Neural crest cell (in vitro differentiated cells): Measurements from ENCODE around the gene TLR7. TPM values are rescaled to one million over a fixed set of nuclear protein-coding genes. Genes with fewer than 3 reads are reported as not detected.

Experiments
- DNase-seq: peaks from one replicate; pipeline ENCODE4 v3.0.0; 2021; ENCODE audit warnings: low read depth, mixed read lengths, low spot score
- H3K27ac Mint-ChIP-seq: one replicate; pipeline ENCODE4 v1.8.0; 2021; ENCODE audit warnings: mild to moderate bottlenecking, mixed read lengths; ENCODE audit not compliant: unreplicated experiment
- H3K27me3 Mint-ChIP-seq: 2 replicates; pipeline ENCODE4 v1.8.0; 2021; ENCODE audit warnings: low read depth, mild to moderate bottlenecking, mixed read lengths
- H3K36me3 Mint-ChIP-seq: 2 replicates; pipeline ENCODE4 v1.8.0; 2021; ENCODE audit warnings: low read depth, mild to moderate bottlenecking, mixed read lengths
- H3K4me1 Mint-ChIP-seq: 2 replicates; pipeline ENCODE4 v1.8.0; 2021; ENCODE audit warnings: mixed read lengths
- H3K4me3 Mint-ChIP-seq: one replicate; pipeline ENCODE4 v1.8.0; 2021; ENCODE audit warnings: mild to moderate bottlenecking, mixed read lengths
- H3K9me3 Mint-ChIP-seq: 2 replicates; pipeline ENCODE4 v1.8.0; 2021; ENCODE audit warnings: mixed read lengths
- CTCF ChIP-seq: fragments of 200-600 bp; sonication (generic); conservative IDR thresholded peaks from 2 replicates; pipeline ENCODE4 v1.5.0; 2021; ENCODE audit warnings: antibody characterized with exemption, mild to moderate bottlenecking
- total RNA-seq: library from RNA; stranded (reverse); gene quantifications from 2 replicates; pipeline ENCODE4 v1.2.1, GENCODE V29; 2021

TLR7 gene
- total RNA-seq, 1 donor from 2014 or later, result not detected

- no peaks in the 10 kb centered on the region for H3K9me3 Mint-ChIP-seq
- peaks cover 17% of the 10 kb centered on the region for H3K36me3 Mint-ChIP-seq
- no peaks in the 10 kb centered on the region for H3K27me3 Mint-ChIP-seq
- H3K4me1 Mint-ChIP-seq, result no peaks in the 10 kb centered on the region
- TF ChIP-seq CTCF, result no peak
- no peak overlapping the region for H3K27ac Mint-ChIP-seq
- no peak overlapping the region for H3K4me3 Mint-ChIP-seq
- no peak for DNase-seq
Measured at GRCh38 chrX:12825801-12826200, 41.1 kb upstream of the TLR7 start.

- peaks cover 17% of the 10 kb centered on the region for H3K4me1 Mint-ChIP-seq
- H3K27me3 Mint-ChIP-seq, result no peaks in the 10 kb centered on the region
- H3K36me3 Mint-ChIP-seq, result peaks cover 3% of the 10 kb centered on the region
- TF ChIP-seq CTCF, result no peak
- H3K27ac Mint-ChIP-seq, result no peak overlapping the region
- H3K4me3 Mint-ChIP-seq, result no peak overlapping the region
- H3K9me3 Mint-ChIP-seq, result peaks cover 4% of the 10 kb centered on the region
- no peak for DNase-seq
Measured at GRCh38 chrX:12843061-12843667, 23.7 kb upstream of the TLR7 start.

- Mint-ChIP-seq H3K36me3 (peaks cover 3% of the 10 kb centered on the region), H3K9me3 (peaks cover 6% of the 10 kb centered on the region), H3K4me3 (no peak overlapping the region), H3K27me3 (no peaks in the 10 kb centered on the region), H3K4me1 (peaks cover 17% of the 10 kb centered on the region), H3K27ac (no peak overlapping the region)
- DNase-seq, result no peak
- no peak for TF ChIP-seq CTCF
Measured at GRCh38 chrX:12843668-12844279, 23.1 kb upstream of the TLR7 start.

GRCh38 chrX:12844319-12844718 is 22.6 kb upstream of the TLR7 start:
- no peak for TF ChIP-seq CTCF
- DNase-seq, result no peak
- Mint-ChIP-seq H3K36me3 (peaks cover 3% of the 10 kb centered on the region), H3K9me3 (peaks cover 10% of the 10 kb centered on the region), H3K27ac (no peak overlapping the region), H3K4me3 (no peak overlapping the region), H3K4me1 (peaks cover 17% of the 10 kb centered on the region), H3K27me3 (no peaks in the 10 kb centered on the region)

- H3K4me1 Mint-ChIP-seq, result no peaks in the 10 kb centered on the region
- peaks cover 4% of the 10 kb centered on the region for H3K36me3 Mint-ChIP-seq
- H3K9me3 Mint-ChIP-seq, result peaks cover 6% of the 10 kb centered on the region
- H3K4me3 Mint-ChIP-seq, result no peak overlapping the region
- no peak for DNase-seq
- H3K27me3 Mint-ChIP-seq, result no peaks in the 10 kb centered on the region
- H3K27ac Mint-ChIP-seq, result no peak overlapping the region
- no peak for TF ChIP-seq CTCF
Measured at GRCh38 chrX:12865359-12865758, 1.5 kb upstream of the TLR7 start.
